ENCODE data around the gene PIK3C2G.

DNA sequence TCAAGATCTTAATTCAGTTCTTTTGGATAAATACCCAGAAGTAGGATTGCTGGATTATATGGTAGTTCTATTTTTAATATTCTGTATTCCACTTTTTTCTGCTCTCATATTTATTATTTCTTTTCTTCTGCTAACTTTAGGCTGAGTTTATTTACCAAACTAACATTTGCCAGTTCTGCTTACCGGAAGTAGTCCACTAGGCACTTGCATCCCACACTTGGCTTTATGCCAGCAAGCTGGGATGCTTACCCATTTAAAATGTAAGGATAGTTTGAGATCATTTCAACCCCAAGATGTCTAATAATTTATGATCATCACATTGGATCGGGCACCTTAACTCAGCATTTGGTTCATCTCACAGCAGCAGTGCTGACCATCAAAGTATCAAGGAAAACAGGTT is 96.8 kb downstream of the PIK3C2G start:
- no peak for TF ChIP-seq YY1 (IDR thresholded peaks at IDR 0.05; ENCODE audit: low read depth)
- TF ChIP-seq, protein P1, sequence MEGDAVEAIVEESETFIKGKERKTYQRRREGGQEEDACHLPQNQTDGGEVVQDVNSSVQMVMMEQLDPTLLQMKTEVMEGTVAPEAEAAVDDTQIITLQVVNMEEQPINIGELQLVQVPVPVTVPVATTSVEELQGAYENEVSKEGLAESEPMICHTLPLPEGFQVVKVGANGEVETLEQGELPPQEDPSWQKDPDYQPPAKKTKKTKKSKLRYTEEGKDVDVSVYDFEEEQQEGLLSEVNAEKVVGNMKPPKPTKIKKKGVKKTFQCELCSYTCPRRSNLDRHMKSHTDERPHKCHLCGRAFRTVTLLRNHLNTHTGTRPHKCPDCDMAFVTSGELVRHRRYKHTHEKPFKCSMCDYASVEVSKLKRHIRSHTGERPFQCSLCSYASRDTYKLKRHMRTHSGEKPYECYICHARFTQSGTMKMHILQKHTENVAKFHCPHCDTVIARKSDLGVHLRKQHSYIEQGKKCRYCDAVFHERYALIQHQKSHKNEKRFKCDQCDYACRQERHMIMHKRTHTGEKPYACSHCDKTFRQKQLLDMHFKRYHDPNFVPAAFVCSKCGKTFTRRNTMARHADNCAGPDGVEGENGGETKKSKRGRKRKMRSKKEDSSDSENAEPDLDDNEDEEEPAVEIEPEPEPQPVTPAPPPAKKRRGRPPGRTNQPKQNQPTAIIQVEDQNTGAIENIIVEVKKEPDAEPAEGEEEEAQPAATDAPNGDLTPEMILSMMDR (IDR thresholded peaks at IDR 0.05), result no peak
- no peak for TF ChIP-seq RCOR1 (IDR thresholded peaks at IDR 0.05; ENCODE audit: low read length)
- TF ChIP-seq GABPA (IDR thresholded peaks at IDR 0.05; ENCODE audit: low read depth), result no peak
- TF ChIP-seq, protein P2, sequence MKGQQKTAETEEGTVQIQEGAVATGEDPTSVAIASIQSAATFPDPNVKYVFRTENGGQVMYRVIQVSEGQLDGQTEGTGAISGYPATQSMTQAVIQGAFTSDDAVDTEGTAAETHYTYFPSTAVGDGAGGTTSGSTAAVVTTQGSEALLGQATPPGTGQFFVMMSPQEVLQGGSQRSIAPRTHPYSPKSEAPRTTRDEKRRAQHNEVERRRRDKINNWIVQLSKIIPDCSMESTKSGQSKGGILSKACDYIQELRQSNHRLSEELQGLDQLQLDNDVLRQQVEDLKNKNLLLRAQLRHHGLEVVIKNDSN (IDR thresholded peaks at IDR 0.05; ENCODE audit: borderline replicate concordance, low read depth), result no peak
- TF ChIP-seq POLR2AphosphoS5 (IDR thresholded peaks at IDR 0.05; ENCODE audit: low read depth, low read length), result no peak
- no peak for TF ChIP-seq NRF1 (IDR thresholded peaks at IDR 0.05; ENCODE audit: low read depth, low read length)
- no peak for TF ChIP-seq TEAD4 (IDR thresholded peaks at IDR 0.05; ENCODE audit: borderline replicate concordance, insufficient read depth)
- no peak for TF ChIP-seq MXI1 (IDR thresholded peaks at IDR 0.05; ENCODE audit: low read depth, low read length)
- TF ChIP-seq, protein P3, sequence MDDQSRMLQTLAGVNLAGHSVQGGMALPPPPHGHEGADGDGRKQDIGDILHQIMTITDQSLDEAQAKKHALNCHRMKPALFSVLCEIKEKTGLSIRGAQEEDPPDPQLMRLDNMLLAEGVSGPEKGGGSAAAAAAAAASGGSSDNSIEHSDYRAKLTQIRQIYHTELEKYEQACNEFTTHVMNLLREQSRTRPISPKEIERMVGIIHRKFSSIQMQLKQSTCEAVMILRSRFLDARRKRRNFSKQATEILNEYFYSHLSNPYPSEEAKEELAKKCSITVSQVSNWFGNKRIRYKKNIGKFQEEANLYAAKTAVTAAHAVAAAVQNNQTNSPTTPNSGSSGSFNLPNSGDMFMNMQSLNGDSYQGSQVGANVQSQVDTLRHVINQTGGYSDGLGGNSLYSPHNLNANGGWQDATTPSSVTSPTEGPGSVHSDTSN (IDR thresholded peaks at IDR 0.05), result no peak
- TF ChIP-seq EP300 (IDR thresholded peaks at IDR 0.05; ENCODE audit: borderline replicate concordance in 1 of 2, low read depth in 1 of 2, low read length in 1 of 2), result no peak
- TF ChIP-seq, protein P4, sequence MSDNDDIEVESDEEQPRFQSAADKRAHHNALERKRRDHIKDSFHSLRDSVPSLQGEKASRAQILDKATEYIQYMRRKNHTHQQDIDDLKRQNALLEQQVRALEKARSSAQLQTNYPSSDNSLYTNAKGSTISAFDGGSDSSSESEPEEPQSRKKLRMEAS (IDR thresholded peaks at IDR 0.05; ENCODE audit: low read depth), result no peak
- no peak for TF ChIP-seq EZH2phosphoT487 (IDR thresholded peaks at IDR 0.05; ENCODE audit: borderline replicate concordance, low read depth)
- TF ChIP-seq, protein P5, sequence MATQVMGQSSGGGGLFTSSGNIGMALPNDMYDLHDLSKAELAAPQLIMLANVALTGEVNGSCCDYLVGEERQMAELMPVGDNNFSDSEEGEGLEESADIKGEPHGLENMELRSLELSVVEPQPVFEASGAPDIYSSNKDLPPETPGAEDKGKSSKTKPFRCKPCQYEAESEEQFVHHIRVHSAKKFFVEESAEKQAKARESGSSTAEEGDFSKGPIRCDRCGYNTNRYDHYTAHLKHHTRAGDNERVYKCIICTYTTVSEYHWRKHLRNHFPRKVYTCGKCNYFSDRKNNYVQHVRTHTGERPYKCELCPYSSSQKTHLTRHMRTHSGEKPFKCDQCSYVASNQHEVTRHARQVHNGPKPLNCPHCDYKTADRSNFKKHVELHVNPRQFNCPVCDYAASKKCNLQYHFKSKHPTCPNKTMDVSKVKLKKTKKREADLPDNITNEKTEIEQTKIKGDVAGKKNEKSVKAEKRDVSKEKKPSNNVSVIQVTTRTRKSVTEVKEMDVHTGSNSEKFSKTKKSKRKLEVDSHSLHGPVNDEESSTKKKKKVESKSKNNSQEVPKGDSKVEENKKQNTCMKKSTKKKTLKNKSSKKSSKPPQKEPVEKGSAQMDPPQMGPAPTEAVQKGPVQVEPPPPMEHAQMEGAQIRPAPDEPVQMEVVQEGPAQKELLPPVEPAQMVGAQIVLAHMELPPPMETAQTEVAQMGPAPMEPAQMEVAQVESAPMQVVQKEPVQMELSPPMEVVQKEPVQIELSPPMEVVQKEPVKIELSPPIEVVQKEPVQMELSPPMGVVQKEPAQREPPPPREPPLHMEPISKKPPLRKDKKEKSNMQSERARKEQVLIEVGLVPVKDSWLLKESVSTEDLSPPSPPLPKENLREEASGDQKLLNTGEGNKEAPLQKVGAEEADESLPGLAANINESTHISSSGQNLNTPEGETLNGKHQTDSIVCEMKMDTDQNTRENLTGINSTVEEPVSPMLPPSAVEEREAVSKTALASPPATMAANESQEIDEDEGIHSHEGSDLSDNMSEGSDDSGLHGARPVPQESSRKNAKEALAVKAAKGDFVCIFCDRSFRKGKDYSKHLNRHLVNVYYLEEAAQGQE (IDR thresholded peaks at IDR 0.05; ENCODE audit: low read depth, low read length), result no peak

Data from SK-N-SH (cell line).